ENCODE results near the gene RBBP6. TPM values are rescaled to one million over a fixed set of nuclear protein-coding genes. Genes with fewer than 3 reads are reported as not detected.

RBBP6 gene
- total and polyA plus RNA-seq, 9 of the 15 experiments (the other 6 are each of a cell fraction or from before 2014, with no cell fraction given): 19.2 to 76.6 (median 42.7) TPM

DNA sequence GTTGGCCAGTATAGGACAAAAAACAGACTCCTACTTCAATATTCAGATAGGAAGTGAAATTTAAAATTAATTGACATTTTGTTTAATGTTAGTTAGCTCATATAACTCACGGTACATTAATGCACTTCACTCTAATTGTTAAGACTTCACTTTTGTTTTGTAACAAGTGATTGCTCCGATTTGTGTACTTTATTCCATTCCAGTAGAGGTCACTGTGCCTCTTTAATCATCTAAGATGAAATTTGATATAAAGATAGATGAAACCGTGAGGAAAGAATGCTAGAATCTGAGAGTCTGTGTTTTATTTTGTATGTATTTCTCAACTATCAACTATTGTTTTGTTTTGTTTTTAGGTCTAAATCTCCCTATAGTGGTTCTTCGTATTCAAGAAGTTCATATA, 29.0 kb downstream of the RBBP6 start:
- ChIA-PET POLR2A (interaction anchor here (1.0 kb wide), 1 partner anchor 14 kb away, joined by 3 read pairs; no protein-coding TSS in a partner anchor), CTCF (ENCODE audit: low intra/inter-chr PET ratio) (no interaction called here)
- no peak for TF ChIP-seq LCOR (CRISPR knock-in tag; IDR thresholded peaks at IDR 0.05)
- TF ChIP-seq, protein P1, sequence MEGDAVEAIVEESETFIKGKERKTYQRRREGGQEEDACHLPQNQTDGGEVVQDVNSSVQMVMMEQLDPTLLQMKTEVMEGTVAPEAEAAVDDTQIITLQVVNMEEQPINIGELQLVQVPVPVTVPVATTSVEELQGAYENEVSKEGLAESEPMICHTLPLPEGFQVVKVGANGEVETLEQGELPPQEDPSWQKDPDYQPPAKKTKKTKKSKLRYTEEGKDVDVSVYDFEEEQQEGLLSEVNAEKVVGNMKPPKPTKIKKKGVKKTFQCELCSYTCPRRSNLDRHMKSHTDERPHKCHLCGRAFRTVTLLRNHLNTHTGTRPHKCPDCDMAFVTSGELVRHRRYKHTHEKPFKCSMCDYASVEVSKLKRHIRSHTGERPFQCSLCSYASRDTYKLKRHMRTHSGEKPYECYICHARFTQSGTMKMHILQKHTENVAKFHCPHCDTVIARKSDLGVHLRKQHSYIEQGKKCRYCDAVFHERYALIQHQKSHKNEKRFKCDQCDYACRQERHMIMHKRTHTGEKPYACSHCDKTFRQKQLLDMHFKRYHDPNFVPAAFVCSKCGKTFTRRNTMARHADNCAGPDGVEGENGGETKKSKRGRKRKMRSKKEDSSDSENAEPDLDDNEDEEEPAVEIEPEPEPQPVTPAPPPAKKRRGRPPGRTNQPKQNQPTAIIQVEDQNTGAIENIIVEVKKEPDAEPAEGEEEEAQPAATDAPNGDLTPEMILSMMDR (IDR thresholded peaks at IDR 0.05 in 2 of 3, conservative IDR thresholded peaks at IDR 0.05 in 1 of 3; ENCODE audit: insufficient read depth in 2 of 3, low read depth in 1 of 3, low read length in 3 of 3): peak in 1 of 3 experiments; percentile 4; a peak in 1 of 6 replicates
- intact Hi-C loops (cut with micrococcal nuclease) (no loop called here), in situ Hi-C loops (cut with MboI) (no loop called here)
- Histone ChIP-seq H3K4me2 (ENCODE audit: insufficient read depth, low read length) (no peak overlapping the region), H3K79me2 (ENCODE audit: control insufficient read depth, insufficient read depth, low read length) (no peaks in the 10 kb centered on the region), H3K4me1 (replicated peaks in 1 of 2; ENCODE audit: control insufficient read depth in 2 of 2, insufficient read depth in 2 of 2, low read length in 2 of 2) (no peaks in the 10 kb centered on the region), H3K9me1 (ENCODE audit: control insufficient read depth, insufficient read depth, low read length) (no peaks in the 10 kb centered on the region), H3K36me3 (ENCODE audit: control insufficient read depth, insufficient read depth, low read length) (peaks cover 88% of the 10 kb centered on the region), H3K27ac (ENCODE audit: extremely low read depth, low read depth, low read length) (no peak overlapping the region), H3K27me3 (ENCODE audit: control insufficient read depth in 2 of 2, insufficient read depth in 2 of 2, low read length in 2 of 2) (no peaks in the 10 kb centered on the region), H3K9me3 (replicated peaks; ENCODE audit: control insufficient read depth, insufficient read depth, low read depth, low read length) (peaks cover 3% of the 10 kb centered on the region; the same call in 1 of the 2 replicates), H3K9ac (ENCODE audit: insufficient read depth in 1 of 2, low read depth in 2 of 2, low read length in 2 of 2) (no peak overlapping the region), H2AFZ (ENCODE audit: low read depth, low read length) (no peak overlapping the region), H4K20me1 (replicated peaks; ENCODE audit: control insufficient read depth, insufficient read depth, low read length) (no peaks in the 10 kb centered on the region), H3K4me3 (no peak overlapping the region)
- DNase-seq (ENCODE audit: extremely low read depth in 1 of 4, low spot score in 3 of 4) (no peak), ATAC-seq (no peak), FAIRE-seq (no peak)
- 94% methylated on average over 4 of the region's 4 CpGs for WGBS (ENCODE audit: insufficient coverage, low coverage, missing lambda C conversion rate)
- BruUV-seq (replicated peaks): no TSS peak

DNA sequence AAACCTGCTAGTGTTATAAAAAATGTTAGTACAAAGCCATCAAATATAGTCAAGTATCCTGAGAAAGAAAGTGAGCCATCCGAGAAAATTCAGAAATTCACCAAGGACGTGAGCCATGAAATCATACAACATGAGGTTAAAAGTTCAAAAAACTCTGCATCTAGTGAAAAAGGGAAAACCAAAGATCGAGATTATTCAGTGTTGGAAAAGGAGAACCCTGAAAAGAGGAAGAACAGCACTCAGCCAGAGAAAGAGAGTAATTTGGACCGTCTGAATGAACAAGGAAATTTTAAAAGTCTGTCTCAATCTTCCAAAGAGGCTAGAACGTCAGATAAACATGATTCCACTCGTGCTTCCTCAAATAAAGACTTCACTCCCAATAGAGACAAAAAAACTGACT, 31.7 kb downstream of the RBBP6 start:
- peak; percentile 60; the same call in 1 of the 2 replicates for TF ChIP-seq ZNF75A (CRISPR knock-in tag; IDR thresholded peaks at IDR 0.05)
- no peak for TF ChIP-seq HNRNPUL1 (IDR thresholded peaks at IDR 0.05; ENCODE audit: low read length)
- TF ChIP-seq, protein P2, sequence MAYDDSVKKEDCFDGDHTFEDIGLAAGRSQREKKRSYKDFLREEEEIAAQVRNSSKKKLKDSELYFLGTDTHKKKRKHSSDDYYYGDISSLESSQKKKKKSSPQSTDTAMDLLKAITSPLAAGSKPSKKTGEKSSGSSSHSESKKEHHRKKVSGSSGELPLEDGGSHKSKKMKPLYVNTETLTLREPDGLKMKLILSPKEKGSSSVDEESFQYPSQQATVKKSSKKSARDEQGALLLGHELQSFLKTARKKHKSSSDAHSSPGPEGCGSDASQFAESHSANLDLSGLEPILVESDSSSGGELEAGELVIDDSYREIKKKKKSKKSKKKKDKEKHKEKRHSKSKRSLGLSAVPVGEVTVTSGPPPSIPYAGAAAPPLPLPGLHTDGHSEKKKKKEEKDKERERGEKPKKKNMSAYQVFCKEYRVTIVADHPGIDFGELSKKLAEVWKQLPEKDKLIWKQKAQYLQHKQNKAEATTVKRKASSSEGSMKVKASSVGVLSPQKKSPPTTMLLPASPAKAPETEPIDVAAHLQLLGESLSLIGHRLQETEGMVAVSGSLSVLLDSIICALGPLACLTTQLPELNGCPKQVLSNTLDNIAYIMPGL (CRISPR knock-in tag; IDR thresholded peaks at IDR 0.05): no peak
- TF ChIP-seq ZNF584 (CRISPR knock-in tag; IDR thresholded peaks at IDR 0.05; ENCODE audit: low read depth): no peak
- DNase-seq (ENCODE audit: extremely low read depth in 1 of 4, low spot score in 3 of 4) (no peak), ATAC-seq (no peak), FAIRE-seq (no peak)
- POLR2A ChIA-PET: no interaction called here
- CTCF ChIA-PET (ENCODE audit: low intra/inter-chr PET ratio): no interaction called here
- in situ Hi-C loops (cut with MboI) (no loop called here), intact Hi-C loops (cut with micrococcal nuclease) (no loop called here)
- no peaks in the 10 kb centered on the region for H3K9me1 ChIP-seq (ENCODE audit: control insufficient read depth, insufficient read depth, low read length)
- no peaks in the 10 kb centered on the region for H3K4me1 ChIP-seq (replicated peaks in 1 of 2; ENCODE audit: control insufficient read depth in 2 of 2, insufficient read depth in 2 of 2, low read length in 2 of 2)
- peaks cover 62% of the 10 kb centered on the region for H3K36me3 ChIP-seq (ENCODE audit: control insufficient read depth, insufficient read depth, low read length)
- H3K27me3 ChIP-seq (ENCODE audit: control insufficient read depth in 2 of 2, insufficient read depth in 2 of 2, low read length in 2 of 2): no peaks in the 10 kb centered on the region
- no peak overlapping the region for H3K27ac ChIP-seq (ENCODE audit: extremely low read depth, low read depth, low read length)
- H3K4me2 ChIP-seq (ENCODE audit: insufficient read depth, low read length): no peak overlapping the region
- no peaks in the 10 kb centered on the region for H4K20me1 ChIP-seq (replicated peaks; ENCODE audit: control insufficient read depth, insufficient read depth, low read length)
- BruUV-seq (replicated peaks): TSS peak; percentile 37
- WGBS (ENCODE audit: insufficient coverage, low coverage, missing lambda C conversion rate): 90% methylated on average over 6 of the region's 6 CpGs
- H3K9ac ChIP-seq (ENCODE audit: insufficient read depth in 1 of 2, low read depth in 2 of 2, low read length in 2 of 2): no peak overlapping the region
- H3K79me2 ChIP-seq (ENCODE audit: control insufficient read depth, insufficient read depth, low read length): no peaks in the 10 kb centered on the region
- H3K9me3 ChIP-seq (replicated peaks; ENCODE audit: control insufficient read depth, insufficient read depth, low read depth, low read length): peaks cover 3% of the 10 kb centered on the region; the same call in 1 of the 2 replicates
- no peak overlapping the region for H2AFZ ChIP-seq (ENCODE audit: low read depth, low read length)
- H3K4me3 ChIP-seq: no peak overlapping the region
